ELF-1 (cell line): ENCODE results near the gene PAK5.

Experiments used
- DNase-seq: peaks from one replicate; pipeline ENCODE4 v3.0.0-alpha.2; 2016; ENCODE audit warnings: low read depth, low spot score

PAK5 gene

GRCh38 chr20:9838378-9839295, at the start of gene PAK5:
Gene PAK5 (minus strand): TSS chr20:9839076. CDS start chr20:9644328, 194,748 bp downstream.
- peak; percentile 87 for DNase-seq

GRCh38 chr20:9887706-9888105, 48.8 kb upstream of the PAK5 start:
- no peak for DNase-seq

GRCh38 chr20:9886227-9886626, 47.4 kb upstream of the PAK5 start:
- no peak for DNase-seq

GRCh38 chr20:9884666-9885065, 45.8 kb upstream of the PAK5 start:
- DNase-seq: no peak

GRCh38 chr20:9884061-9884460, 45.2 kb upstream of the PAK5 start:
- DNase-seq: no peak

GRCh38 chr20:9877932-9878495, 39.1 kb upstream of the PAK5 start:
- DNase-seq: no peak

- DNase-seq: no peak
These were observed 28.5 kb upstream of the PAK5 start for GRCh38 chr20:9867196-9867980.

GRCh38 chr20:9852566-9852965, 13.7 kb upstream of the PAK5 start:
- DNase-seq: no peak

- DNase-seq: no peak
These were observed 750 bp upstream of the PAK5 start for GRCh38 chr20:9839626-9840025.

GRCh38 chr20:9838035-9838377, 870 bp downstream of the PAK5 start:
- no peak for DNase-seq

GRCh38 chr20:9837634-9838033, 1.2 kb downstream of the PAK5 start:
- no peak for DNase-seq

GRCh38 chr20:9835302-9835701, 3.6 kb downstream of the PAK5 start:
- no peak for DNase-seq

- no peak for DNase-seq
These were observed 7.8 kb downstream of the PAK5 start for GRCh38 chr20:9831032-9831431.

GRCh38 chr20:9829835-9830234, 9.0 kb downstream of the PAK5 start:
- DNase-seq: peak; percentile 23

GRCh38 chr20:9817654-9818053, 21.2 kb downstream of the PAK5 start:
- no peak for DNase-seq

- DNase-seq: no peak
These were observed 23.2 kb downstream of the PAK5 start for GRCh38 chr20:9815632-9816031.

GRCh38 chr20:9810738-9811137, 28.1 kb downstream of the PAK5 start:
- no peak for DNase-seq

- DNase-seq: no peak
These were observed 29.6 kb downstream of the PAK5 start for GRCh38 chr20:9809271-9809670.

- no peak for DNase-seq
These were observed 30.7 kb downstream of the PAK5 start for GRCh38 chr20:9808166-9808565.

- no peak for DNase-seq
These were observed 31.7 kb downstream of the PAK5 start for GRCh38 chr20:9807136-9807535.

GRCh38 chr20:9800421-9800820, 38.5 kb downstream of the PAK5 start:
- no peak for DNase-seq

- no peak for DNase-seq
These were observed 44.0 kb downstream of the PAK5 start for GRCh38 chr20:9794831-9795230.

GRCh38 chr20:9792674-9793073, 46.2 kb downstream of the PAK5 start:
- DNase-seq: no peak
